ENCODE measurements around the gene OR5H6.

The OR5H6 gene

DNA sequence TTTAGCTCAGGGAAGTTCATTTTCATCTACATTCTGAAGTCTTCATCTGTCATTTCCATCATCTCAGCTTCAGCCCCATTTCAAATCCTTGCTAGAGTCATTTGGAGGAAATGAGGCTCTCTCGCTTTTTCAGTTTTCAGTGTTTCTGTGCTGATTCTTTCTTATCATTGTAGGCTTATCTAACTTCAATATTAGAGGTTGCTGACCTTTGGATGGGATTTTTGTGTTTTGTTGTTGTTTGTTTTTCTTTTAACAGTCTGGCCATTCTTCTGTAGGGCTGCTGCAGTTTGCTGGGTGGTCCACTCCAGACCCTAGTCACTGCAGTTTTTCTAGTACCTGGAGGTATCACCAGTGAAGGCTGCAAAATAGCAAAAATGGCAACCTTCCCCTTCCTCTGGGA, 26.9 kb downstream of the OR5H6 start:
- Mint-ChIP-seq H3K27ac (no peak overlapping the region), H3K36me3 (ENCODE audit: low read depth) (no peaks in the 10 kb centered on the region), H3K4me1 (ENCODE audit: low read depth) (peaks cover 2% of the 10 kb centered on the region), H3K4me3 (no peak overlapping the region), H3K9me3 (no peaks in the 10 kb centered on the region), H3K27me3 (ENCODE audit: low read depth) (peaks cover 9% of the 10 kb centered on the region)

DNA sequence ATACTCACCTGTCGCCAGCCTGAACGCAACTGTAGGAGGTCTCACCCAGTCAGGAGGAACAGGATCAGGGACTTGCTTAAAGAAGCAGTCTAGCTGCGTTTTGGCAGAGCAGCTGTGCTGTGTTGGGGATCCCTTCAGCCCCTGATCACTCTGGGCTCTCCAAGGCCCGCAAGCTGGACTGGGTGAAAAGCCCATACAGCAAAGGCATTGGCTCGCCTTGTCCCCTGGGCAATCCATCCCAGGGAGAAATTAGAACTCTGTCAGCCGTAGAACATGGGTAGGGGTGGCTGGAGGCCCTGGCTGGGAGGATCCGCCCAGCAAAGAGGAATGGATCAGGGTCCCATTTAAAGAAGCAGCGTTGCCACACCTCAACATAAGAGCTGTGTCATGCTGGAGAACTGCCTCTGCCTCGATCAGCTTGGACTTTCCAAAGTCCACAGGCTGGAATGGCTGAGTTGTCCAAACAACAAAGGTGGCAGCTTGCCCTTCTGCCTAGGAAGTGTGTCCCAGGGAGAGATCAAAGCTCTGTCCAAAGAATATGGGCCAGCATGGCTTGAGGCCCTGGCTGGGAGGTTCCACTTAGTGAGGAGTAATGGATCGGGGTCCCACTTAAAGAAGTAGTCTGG, 27.4 kb downstream of the OR5H6 start:
- Mint-ChIP-seq H3K36me3 (ENCODE audit: low read depth) (no peaks in the 10 kb centered on the region), H3K27me3 (ENCODE audit: low read depth) (peaks cover 9% of the 10 kb centered on the region), H3K4me3 (no peak overlapping the region), H3K27ac (no peak overlapping the region), H3K9me3 (no peaks in the 10 kb centered on the region), H3K4me1 (ENCODE audit: low read depth) (peaks cover 2% of the 10 kb centered on the region)
